ENCODE measurements around the gene APOL3.

DNA sequence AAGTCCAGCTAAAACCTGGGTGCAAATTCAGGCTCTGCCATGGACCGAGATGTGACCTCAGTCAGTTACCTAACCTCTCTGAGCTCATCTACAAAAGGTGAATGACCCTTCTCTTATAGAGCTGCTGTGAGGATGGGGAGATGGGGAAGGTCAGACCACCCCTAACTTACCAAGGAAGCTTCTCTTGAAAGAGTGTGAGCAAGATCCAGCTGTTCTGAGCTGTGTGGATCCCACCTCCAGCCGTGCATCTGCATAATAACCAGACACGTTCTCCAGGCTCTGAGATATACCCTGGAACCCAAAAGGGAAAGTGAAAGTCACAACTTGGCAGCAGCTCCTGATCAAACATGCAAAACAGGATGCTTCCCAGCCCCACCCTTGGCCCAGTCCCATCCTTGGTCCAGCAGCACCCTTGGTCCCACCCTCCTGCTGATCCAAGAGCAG, at the start of gene APOL3:
- TF ChIP-seq, protein P1, sequence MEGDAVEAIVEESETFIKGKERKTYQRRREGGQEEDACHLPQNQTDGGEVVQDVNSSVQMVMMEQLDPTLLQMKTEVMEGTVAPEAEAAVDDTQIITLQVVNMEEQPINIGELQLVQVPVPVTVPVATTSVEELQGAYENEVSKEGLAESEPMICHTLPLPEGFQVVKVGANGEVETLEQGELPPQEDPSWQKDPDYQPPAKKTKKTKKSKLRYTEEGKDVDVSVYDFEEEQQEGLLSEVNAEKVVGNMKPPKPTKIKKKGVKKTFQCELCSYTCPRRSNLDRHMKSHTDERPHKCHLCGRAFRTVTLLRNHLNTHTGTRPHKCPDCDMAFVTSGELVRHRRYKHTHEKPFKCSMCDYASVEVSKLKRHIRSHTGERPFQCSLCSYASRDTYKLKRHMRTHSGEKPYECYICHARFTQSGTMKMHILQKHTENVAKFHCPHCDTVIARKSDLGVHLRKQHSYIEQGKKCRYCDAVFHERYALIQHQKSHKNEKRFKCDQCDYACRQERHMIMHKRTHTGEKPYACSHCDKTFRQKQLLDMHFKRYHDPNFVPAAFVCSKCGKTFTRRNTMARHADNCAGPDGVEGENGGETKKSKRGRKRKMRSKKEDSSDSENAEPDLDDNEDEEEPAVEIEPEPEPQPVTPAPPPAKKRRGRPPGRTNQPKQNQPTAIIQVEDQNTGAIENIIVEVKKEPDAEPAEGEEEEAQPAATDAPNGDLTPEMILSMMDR (IDR thresholded peaks at IDR 0.05) = no peak
- no peak for TF ChIP-seq ZFX (IDR thresholded peaks at IDR 0.05; ENCODE audit: borderline replicate concordance)

Data from 22Rv1 (cell line).